ENCODE measurements around the gene B3GNT2.
"Not testable (repeated sequence)": the region's sequence is repeated elsewhere in the genome, so short reads cannot be mapped to it uniquely, and the experiment has no call there.

Gene B3GNT2

DNA sequence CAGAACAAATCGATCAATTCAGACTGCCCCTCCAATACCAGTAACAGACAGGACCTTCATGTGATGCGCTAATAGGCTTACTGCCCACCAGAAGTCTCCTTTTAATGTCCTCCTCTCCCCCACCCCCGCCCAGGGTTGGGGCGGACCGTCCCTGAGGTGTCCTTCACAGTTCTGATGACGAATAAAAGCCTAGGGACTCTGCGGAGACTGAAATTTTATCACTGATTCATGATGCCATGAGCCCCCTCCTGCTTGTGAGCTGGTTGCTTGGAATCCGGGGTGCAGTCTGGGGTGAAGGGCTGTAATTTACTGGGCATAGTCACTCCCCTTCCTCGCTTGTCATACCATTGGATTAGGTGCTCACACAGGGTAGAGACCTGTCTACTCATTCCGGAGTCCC lies 42.3 kb downstream of the B3GNT2 start:
- DNase-seq (ENCODE audit: low read depth): no peak

DNA sequence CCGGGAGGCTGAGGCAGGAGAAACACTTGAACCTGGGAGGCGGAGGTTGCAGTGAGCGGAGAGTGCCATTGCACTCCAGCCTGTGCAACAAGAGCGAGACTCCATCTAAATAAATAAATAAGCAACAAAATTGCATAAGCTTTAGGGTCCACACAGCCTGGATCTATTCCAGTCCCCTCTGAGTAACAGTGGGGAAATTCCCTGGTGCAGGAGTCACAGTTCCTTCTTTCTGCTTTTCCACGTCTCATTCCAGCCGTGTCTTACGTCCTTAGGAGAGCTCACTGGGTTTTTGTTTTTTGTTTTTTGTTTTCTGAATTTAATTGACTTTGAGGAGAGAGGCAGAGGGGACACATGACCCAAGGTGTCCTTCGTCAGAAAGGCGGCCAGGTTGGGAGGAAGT lies 44.6 kb downstream of the B3GNT2 start:
- DNase-seq (ENCODE audit: low read depth): no peak

DNA sequence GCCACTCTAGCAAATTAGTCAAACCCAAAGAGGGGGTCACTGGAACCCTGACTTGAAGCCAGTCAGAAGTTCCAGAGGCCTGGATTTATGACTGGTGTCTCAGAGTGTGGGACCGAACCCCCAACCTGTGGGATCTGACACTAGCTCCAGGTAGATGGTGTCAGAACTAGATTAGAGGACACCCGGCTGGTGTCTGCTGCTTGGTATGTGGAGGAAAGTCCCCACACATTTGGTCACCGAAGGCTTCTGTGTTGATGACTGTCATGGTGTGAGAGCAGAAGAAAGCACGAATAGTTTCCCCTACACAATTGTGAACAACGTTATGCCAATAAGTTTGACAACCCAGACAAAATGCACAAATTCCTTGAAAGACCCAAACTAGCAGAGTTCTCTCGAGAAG lies 48.1 kb downstream of the B3GNT2 start:
- no peak for DNase-seq (ENCODE audit: low read depth)

DNA sequence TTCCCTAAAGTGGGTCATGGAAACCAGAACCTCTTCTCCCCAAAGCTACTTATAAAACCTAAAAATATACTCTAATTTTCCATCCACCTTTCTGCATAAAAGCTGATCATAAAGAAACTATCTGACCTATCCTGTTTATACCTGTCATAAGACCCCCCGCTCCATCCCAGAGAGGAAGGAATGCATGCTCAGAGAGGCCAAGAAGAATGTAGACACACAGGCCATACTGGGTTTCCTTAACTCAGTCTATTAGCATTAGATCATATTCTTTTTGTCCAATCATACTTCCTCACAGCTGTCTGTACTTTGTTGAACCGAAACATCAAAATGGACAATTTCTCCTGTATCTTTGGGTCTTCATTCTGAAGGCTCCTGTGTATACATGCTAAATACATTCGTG lies 52.3 kb downstream of the B3GNT2 start:
- no peak for DNase-seq (ENCODE audit: low read depth)

DNA sequence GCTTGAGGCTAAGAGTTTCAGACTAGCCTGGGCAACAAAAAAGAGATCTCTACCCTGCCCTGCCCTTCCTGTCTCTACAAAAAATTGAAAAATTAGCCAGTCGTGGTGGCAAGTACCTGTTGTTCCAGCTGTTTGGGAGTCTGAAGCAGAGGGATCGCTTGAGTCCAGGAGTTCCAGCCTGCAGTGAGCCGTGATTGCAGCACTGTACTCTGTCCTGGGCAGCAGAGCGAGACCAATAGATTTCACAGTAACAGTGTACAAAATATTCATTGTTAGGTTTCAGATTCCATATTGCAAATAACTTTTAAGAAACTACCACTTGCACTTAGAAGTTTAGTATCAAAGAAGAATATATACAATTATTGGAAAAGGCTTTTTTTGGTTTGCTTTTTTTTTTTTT lies 54.3 kb downstream of the B3GNT2 start:
- no peak for DNase-seq (ENCODE audit: low read depth)

DNA sequence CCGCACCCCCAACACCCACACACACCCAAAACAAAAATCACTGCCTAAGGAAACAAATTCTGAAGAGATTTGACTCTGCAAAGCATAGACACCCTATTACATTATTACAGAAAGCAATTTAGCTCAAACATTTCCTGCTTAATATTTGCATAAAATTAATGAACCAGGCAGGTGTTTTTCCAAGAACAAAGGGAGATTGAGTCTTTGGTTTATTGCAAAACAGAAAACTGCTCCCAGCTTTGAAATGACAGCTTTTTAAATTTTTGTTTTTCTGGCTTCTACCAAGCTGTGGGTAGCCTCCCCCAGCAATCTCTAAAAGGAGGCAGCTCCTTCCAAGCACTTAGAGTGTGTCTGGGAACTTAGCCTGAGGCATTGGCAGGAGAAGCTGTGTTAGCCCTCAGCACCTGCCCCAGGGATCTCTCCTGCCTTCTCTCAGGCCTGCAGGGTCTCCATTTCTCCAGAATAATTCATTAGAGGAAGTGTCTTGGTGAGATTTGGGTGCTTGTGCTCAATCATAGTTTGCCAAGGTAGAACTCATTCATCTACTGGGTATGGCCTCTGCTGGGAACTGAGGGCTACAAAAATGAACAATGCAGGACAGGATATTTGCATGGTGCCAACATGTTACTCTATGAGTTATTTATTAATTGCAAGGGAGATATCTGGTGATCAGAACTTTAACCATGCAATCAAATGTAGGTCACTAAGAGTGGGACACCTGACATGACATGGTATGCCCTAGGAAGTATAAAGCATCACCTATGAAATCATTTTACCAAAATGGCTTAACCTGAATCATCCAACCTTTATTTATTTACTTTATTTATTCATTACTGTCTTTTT lies 58.7 kb downstream of the B3GNT2 start:
- DNase-seq (ENCODE audit: low read depth): no peak

DNA sequence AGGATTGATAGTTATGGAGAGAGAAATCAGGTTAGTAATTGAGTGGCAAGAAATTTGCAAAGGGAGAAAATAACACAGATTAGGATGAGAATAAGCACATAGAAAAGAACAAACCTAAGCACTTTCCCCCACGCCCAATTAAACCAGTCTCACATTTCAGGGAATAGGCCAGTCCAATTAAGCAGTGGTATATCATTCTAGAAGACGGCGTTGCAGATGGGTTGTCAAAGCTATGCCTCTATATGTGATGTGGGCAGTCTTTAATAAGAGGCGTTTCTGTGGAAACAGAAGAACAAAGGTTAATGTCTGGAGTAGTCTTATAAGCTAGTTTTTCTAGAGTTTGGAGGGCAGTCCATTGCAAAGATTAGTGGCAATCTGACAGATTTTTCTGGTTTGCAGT lies 61.6 kb downstream of the B3GNT2 start:
- DNase-seq (ENCODE audit: low read depth): no peak

DNA sequence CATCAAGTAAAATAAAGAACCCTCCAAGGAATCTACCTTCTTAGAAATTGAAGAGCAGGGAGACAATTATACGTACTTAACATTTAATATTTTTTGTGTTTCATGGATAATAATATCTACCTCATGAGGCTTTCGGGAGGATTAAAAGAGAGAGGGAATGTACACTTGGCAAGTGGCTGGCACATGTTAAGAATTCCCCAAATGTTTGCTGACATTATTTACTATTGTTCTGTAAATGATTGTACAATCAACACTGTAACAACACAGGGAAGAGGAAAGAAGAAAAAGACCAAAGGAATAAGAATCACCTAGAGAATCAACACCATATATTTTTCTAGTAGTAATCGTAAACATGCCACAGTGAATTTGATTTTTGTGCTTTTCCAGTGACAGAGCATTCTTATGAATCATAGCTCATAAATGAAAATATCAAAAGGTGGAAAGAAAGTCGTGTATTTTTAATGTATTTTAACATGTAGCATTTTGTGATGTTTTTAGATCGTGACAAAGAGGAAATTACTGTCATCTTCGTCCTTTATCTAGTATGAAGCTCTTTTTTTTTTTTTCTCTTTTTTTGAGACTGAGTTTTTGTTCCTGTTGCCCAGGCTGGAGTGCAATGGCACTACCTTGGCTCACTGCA lies 67.3 kb downstream of the B3GNT2 start:
- DNase-seq (ENCODE audit: low read depth): peak; percentile 29

DNA sequence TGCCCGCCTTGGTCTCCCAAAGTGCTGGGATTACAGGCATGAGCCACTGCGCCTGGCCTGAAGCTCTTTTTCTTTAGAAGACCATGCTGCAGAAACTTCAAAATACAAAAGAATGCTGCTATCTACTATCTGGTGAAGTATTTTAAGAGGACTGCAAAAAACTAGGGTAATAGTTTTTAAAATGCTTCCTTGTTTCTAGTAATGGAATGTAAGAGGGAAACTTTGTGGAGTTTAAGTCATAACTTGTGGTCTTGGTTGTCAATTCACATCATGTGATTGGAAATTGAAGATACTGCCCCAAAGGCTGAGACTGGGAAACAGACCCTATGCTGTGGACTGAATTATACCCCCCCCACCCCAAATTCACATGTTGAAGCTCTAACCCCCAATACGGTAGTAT lies 68.3 kb downstream of the B3GNT2 start:
- DNase-seq (ENCODE audit: low read depth): peak; percentile 32

DNA sequence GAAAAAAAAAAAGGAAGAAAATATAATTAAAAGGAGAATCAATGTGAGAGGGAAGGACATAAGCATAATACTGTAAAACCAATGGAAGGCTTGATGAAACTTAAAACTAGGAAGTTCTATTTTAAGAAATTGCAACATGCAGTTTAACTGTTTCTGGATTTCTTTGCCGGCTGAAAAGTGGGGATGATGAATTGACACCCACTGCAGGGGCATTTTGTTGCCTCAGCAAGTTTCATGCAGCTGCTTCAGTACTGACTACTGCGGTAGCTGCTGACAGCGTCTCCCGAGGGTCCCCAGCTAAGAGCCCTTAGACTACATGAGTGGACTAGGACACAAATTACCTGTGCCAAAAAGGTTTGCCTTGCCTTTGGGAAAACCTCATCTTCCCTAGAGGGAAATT lies 69.2 kb downstream of the B3GNT2 start:
- DNase-seq (ENCODE audit: low read depth): no peak

DNA sequence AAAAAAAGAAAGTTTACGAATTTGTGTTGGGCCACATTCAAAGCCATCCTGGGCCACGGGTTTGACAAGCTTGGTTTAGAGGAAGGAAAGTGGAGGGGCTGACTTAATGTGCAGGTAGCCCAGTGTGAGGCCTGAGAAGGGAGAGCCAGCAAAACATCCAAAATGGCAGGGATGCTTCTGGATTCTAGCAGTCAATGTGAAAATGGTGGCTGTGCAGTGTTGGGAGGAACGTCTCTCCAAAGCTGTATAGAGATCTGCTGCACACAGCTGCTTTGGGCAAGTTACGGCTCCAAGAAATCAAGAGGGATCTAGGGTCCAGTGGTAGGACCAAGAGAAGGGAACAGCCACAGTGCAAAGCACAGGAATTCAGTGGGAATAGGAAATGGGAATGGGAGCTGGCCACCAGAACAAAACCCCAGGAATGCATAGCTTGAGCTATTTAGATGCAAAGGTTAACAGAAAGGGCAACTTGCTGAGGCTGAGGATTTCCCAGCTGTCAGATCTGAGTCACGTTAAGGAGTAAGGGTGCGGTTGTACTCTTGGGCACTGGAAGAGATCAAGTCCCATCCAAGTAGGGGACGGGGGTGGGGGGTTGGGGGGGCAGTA lies 70.6 kb downstream of the B3GNT2 start:
- peak; percentile 95 for DNase-seq (ENCODE audit: low read depth)

DNA sequence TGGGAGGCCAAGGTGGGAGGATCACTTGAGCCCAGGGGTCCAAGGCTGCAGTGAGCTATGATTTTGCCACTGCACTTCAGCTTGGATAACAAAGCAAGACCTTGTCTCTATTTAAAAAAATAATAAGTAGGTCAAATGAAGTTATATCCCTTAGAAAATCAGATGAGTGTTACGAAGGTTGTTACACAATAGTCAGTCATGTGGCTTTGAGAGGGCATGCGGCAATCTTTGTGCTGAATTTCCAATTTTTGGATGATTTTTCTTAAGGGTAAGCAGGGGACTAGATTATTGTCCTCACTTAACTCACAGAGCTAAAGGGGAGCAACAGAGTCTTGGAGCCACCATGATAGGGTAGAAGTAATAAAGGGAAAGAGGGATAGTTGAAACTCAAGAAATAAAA lies 71.8 kb downstream of the B3GNT2 start:
- no peak for DNase-seq (ENCODE audit: low read depth)

DNA sequence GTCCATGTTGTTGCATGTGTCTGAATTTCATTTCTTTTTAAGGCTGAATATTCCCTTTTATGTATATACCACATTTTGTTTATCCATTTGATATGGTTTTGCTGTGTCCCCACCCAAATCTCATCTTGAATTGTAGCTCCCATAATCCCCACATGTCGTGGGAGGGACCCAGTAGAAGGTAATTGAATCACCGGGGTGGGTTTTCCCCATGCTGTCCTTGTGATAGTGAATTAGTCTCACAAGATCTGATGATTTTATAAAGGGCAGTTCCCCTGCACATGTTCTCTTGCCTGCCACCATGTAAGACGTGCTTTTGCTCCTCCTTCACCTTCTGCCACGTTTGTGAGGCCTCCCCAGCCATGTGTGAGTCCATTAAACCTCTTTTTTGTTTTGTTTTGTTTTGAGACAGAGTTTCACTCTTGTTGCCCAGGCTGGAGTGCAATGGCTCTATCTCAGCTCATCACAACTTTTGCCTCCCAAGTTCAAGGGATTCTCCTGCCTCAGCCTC lies 72.8 kb downstream of the B3GNT2 start:
- DNase-seq (ENCODE audit: low read depth): not testable (repeated sequence)

DNA sequence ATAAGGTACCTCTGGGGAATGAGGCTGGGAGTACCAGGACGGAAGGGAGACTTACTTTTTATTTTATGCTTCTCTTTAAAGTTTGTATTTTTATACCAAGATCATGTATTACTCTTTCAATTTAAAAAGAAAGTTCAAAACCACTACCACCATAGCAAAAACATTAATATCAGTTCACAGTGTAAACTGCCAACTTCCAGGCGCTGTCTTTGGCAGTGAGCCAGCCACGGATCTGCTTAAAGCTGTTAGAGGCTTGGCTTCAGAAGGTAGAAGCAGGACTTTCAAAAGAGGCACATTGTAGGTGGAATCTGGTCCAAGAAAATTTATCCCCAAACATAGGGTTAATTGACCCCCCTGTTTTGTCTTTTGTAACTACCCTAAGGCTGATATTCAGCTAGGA lies 74.8 kb downstream of the B3GNT2 start:
- DNase-seq (ENCODE audit: low read depth): peak; percentile 32

All from EH (cell line).